ES-I3 (cell line): ENCODE results near the gene MRTFA.

Experiments
- H3K36me3 ChIP-seq: 2 replicates; pipeline ENCODE4 v1.6.1; 2013; ENCODE audit warnings: mild to moderate bottlenecking, low read length, control low read depth, moderate library complexity; ENCODE audit not compliant: insufficient read depth
- H3K4me1 ChIP-seq: 2 replicates; pipeline ENCODE4 v1.6.1; 2013; ENCODE audit warnings: mild to moderate bottlenecking, control low read depth, low read length; ENCODE audit not compliant: insufficient read depth
- H3K9ac ChIP-seq: 2 replicates; pipeline ENCODE4 v1.6.1; 2013; ENCODE audit warnings: low read depth, mild to moderate bottlenecking, low read length, moderate library complexity
- H3K9me3 ChIP-seq: 2 replicates; pipeline ENCODE4 v1.6.1; 2013; ENCODE audit warnings: mild to moderate bottlenecking, low read length, moderate library complexity; ENCODE audit not compliant: control insufficient read depth, insufficient read depth

MRTFA gene

DNA sequence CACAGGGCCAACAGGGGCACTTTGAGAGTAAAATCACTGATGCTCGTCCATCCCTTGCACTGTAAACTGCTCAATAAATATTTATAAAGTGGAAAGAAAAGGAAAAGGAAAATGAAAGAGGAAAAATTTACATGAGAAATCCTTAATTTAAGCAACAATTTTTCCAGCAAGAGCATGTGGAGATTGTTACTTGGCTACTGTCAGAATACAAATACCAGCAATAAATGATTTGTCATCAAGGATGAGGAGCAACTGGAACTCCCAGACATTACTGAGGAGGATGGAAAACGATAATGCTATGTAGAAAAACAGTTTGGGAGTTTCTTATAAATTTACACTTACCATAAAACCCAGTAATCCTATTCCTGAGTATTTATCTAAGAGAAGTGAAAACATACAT is 143.1 kb downstream of the MRTFA start:
- Histone ChIP-seq H3K36me3 (no peaks in the 10 kb centered on the region), H3K9ac (no peak overlapping the region), H3K4me1 (peaks cover 17% of the 10 kb centered on the region), H3K9me3 (no peaks in the 10 kb centered on the region)

DNA sequence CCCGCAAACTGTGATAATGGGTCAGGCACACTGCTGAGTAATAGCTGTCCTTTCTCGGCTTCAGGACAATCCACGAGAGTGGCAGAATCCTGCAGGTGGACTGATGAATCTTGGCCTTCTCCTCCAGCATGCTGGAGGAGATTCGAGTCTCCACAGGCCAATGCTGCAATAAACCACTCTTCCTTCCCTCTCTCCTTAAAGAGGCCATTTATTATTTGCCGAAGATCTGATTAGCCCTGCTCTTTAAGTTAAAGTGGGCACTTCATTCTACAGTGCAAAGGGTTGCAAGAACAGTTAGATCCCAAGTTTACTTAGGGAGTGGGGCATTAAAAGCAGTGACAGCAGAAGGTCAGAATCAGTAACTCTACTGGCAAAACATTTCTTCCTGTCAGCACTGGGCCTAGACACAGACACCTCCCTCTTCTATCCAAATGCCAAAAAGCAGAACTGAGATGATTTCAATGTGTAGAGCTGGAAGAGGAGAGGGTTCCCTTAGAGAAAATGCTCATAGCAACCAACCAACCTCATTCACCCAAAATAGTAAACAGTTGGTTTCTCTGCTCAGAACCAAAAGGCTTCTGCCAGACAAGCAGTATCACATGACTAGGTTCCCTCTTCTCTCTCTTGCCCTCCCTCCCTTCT is 144.4 kb downstream of the MRTFA start:
- Histone ChIP-seq H3K4me1 (peaks cover 17% of the 10 kb centered on the region), H3K9me3 (no peaks in the 10 kb centered on the region), H3K36me3 (no peaks in the 10 kb centered on the region), H3K9ac (no peak overlapping the region)

GRCh38 chr22:40487663-40488249 is 148.8 kb downstream of the MRTFA start:
- H3K4me1 ChIP-seq = peaks cover 11% of the 10 kb centered on the region
- H3K9me3 ChIP-seq = no peaks in the 10 kb centered on the region
- no peak overlapping the region for H3K9ac ChIP-seq
- H3K36me3 ChIP-seq = no peaks in the 10 kb centered on the region

DNA sequence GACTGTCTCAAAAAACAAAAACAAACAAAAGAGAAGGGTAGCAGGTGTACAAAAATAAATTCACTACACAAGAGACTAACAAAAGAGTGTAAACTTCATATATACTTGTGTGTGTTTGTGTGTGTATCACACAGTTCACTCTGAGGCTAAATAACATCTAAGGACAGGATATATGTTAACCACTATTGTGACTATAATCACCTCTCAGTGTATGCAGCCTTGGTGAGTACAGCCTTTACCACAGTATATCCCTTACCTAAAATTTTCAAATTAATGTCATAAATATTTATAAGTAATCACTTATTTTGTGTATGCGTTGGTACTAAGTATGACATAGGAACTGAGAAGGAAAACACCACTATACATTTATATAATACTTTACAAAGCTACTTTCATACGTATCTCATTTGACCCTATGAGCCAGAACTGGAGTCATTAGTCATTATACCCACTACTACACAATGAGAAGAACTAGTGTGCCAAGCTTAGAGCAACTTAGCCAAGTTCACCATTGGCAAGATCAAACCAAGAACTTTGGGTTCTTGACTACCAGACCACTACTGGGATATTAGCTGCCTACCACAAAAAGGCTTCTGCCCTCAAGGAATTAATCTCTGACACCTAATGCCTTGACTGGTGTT is 149.4 kb downstream of the MRTFA start:
- Histone ChIP-seq H3K36me3 (no peaks in the 10 kb centered on the region), H3K4me1 (peaks cover 7% of the 10 kb centered on the region), H3K9ac (no peak overlapping the region), H3K9me3 (no peaks in the 10 kb centered on the region)

DNA sequence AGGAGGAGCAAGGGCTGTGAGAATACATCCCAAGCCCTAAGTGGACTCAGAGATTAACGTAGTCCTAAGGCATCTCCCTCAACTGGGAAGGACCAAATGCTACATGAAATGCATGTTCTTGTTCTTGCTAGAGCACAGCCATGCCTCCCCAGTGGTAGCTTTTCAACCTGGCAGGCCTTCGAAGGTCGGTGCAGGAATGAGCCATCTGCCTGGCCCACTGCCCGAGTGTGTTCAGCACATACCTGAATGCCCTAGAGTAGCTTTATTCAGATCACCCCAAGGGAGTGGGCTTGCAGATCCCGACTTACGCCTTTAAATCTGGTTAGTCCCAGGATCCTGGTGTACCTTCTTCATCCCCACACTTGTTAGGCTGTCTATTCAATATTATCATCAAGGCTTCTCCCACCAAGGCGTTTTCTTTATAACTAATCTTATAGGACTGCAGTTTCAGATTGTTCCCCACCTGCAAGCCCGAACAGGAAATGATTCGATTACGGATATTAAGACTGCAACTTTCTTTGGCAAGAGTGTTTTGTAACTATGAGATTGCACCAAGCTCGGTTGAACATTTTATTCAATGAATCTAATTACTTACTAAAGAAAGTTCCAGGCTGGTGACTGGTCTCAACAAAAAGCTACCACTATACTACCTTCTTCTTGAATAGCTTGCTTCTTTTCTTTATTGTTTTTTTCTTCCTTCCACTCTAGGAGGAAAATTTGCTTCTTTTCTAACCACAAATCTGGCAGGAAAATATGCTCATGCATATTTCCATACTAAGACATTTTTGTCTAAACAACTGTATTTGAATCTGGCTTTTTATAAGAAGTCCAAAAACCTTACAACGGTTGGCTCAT is 150.5 kb downstream of the MRTFA start:
- Histone ChIP-seq H3K9me3 (no peaks in the 10 kb centered on the region), H3K4me1 (no peaks in the 10 kb centered on the region), H3K9ac (no peak overlapping the region), H3K36me3 (no peaks in the 10 kb centered on the region)

GRCh38 chr22:40484906-40485669 is 151.4 kb downstream of the MRTFA start:
- H3K9ac ChIP-seq = no peak overlapping the region
- H3K4me1 ChIP-seq = no peaks in the 10 kb centered on the region
- no peaks in the 10 kb centered on the region for H3K9me3 ChIP-seq
- H3K36me3 ChIP-seq = no peaks in the 10 kb centered on the region

GRCh38 chr22:40482886-40483285 is 153.6 kb downstream of the MRTFA start:
- Histone ChIP-seq H3K4me1 (peaks cover 10% of the 10 kb centered on the region), H3K36me3 (no peaks in the 10 kb centered on the region), H3K9me3 (no peaks in the 10 kb centered on the region), H3K9ac (no peak overlapping the region)

DNA sequence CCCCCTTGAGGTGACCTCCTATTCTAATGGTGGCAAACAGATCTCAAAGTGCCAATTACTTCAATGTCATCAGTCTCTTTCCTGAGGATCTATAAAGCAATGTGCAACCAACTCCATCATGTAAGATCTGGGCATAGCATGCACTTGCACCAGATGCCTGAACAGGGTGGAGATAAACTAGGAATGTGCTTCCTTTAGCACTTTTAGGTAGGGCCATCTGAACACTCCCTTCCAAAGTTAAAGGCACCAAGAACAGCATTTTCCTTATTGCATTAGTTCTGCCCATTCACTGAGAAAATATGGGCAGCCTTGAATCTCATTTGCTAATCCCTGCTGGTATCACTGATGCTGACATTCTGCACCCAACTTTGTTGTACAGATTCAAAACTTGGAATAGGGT is 154.1 kb downstream of the MRTFA start:
- peaks cover 15% of the 10 kb centered on the region for H3K4me1 ChIP-seq
- no peaks in the 10 kb centered on the region for H3K9me3 ChIP-seq
- no peak overlapping the region for H3K9ac ChIP-seq
- H3K36me3 ChIP-seq = no peaks in the 10 kb centered on the region

- peaks cover 16% of the 10 kb centered on the region for H3K4me1 ChIP-seq
- H3K9me3 ChIP-seq = no peaks in the 10 kb centered on the region
- H3K9ac ChIP-seq = no peak overlapping the region
- H3K36me3 ChIP-seq = no peaks in the 10 kb centered on the region
Measured at GRCh38 chr22:40480996-40481395, 155.5 kb downstream of the MRTFA start.

GRCh38 chr22:40479887-40480538 is 156.5 kb downstream of the MRTFA start:
- Histone ChIP-seq H3K9ac (no peak overlapping the region), H3K36me3 (no peaks in the 10 kb centered on the region), H3K4me1 (peaks cover 16% of the 10 kb centered on the region), H3K9me3 (no peaks in the 10 kb centered on the region)

GRCh38 chr22:40479126-40479800 is 157.3 kb downstream of the MRTFA start:
- Histone ChIP-seq H3K9ac (no peak overlapping the region), H3K9me3 (no peaks in the 10 kb centered on the region), H3K4me1 (peaks cover 16% of the 10 kb centered on the region), H3K36me3 (no peaks in the 10 kb centered on the region)

GRCh38 chr22:40478338-40479125 is 158.0 kb downstream of the MRTFA start:
- H3K9me3 ChIP-seq = no peaks in the 10 kb centered on the region
- H3K36me3 ChIP-seq = no peaks in the 10 kb centered on the region
- H3K9ac ChIP-seq = no peak overlapping the region
- H3K4me1 ChIP-seq = peaks cover 16% of the 10 kb centered on the region
